GM20000 (cell line): ENCODE measurements around the gene VAT1.
"Not testable (repeated sequence)": the region's sequence is repeated elsewhere in the genome, so short reads cannot be mapped to it uniquely, and the experiment has no call there.

Experiments
- DNase-seq: peaks from one replicate; pipeline ENCODE4 v3.0.0; 2012; ENCODE audit warnings: low spot score
- TF ChIP-seq, protein P1 (sequence below): IDR thresholded peaks from 2 replicates; pipeline ENCODE4 v1.5.1; 2012; ENCODE audit warnings: mild to moderate bottlenecking, control low read depth; ENCODE audit errors: extremely low read depth, missing control alignments

The VAT1 gene

DNA sequence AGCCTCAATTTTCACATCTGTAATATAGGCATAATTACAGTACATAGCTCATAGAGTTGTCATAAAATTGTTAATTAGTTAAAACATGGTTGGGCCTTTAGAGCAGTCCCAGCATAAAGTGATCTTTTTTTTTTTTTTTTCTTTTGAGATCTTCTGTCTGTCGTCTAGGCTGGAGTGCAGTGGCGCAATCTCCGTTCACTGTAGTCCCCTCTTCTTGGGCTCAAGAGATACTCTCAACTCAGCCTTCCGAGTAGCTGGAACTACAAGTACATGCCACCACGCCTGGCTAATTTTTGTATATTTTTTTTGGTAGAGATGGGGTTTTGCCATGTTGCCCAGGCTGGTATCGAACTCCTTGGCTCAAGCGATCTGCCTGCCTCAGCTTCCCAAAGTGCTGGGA is 33.9 kb upstream of the VAT1 start:
- no peak for DNase-seq
- TF ChIP-seq, protein P1, sequence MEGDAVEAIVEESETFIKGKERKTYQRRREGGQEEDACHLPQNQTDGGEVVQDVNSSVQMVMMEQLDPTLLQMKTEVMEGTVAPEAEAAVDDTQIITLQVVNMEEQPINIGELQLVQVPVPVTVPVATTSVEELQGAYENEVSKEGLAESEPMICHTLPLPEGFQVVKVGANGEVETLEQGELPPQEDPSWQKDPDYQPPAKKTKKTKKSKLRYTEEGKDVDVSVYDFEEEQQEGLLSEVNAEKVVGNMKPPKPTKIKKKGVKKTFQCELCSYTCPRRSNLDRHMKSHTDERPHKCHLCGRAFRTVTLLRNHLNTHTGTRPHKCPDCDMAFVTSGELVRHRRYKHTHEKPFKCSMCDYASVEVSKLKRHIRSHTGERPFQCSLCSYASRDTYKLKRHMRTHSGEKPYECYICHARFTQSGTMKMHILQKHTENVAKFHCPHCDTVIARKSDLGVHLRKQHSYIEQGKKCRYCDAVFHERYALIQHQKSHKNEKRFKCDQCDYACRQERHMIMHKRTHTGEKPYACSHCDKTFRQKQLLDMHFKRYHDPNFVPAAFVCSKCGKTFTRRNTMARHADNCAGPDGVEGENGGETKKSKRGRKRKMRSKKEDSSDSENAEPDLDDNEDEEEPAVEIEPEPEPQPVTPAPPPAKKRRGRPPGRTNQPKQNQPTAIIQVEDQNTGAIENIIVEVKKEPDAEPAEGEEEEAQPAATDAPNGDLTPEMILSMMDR: no peak

DNA sequence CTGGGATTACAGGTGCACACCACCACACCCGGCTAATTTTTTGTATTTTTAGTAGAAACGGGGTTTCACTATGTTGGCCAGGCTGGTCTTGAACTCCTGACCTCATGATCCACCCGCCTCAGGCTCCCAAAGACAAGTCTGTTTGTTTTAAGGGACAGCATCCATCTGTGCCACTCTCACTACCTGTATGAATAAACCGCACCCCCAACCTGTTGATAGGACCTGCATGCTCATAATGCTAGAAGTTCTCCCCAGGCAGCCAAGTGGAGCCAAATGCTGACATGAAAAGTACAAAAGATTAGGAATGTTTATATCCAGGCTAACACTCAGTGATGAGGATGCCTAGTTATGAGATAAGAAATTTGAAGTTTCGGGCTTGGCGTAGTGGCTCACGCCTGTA is 30.8 kb upstream of the VAT1 start:
- DNase-seq: not testable (repeated sequence)

DNA sequence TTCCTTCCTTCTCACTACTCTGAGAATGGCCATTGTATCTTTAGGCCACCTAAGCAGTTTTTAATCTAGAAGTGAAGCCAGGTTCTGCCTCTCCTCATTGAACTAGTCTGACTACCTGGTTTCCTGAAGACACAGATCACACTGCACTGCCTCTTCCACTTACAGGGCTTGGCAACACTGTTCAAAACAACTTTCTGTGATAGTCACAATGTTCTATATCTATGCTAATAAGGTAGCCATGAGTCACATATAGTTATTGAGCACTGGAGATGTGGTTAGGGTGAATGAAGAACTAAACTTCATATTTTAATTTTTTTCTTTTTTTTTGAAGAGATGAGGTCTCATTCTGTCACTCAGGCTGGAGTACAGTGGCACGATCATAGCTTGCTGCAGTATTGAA is 29.8 kb upstream of the VAT1 start:
- no peak for DNase-seq
- TF ChIP-seq, protein P1: no peak

DNA sequence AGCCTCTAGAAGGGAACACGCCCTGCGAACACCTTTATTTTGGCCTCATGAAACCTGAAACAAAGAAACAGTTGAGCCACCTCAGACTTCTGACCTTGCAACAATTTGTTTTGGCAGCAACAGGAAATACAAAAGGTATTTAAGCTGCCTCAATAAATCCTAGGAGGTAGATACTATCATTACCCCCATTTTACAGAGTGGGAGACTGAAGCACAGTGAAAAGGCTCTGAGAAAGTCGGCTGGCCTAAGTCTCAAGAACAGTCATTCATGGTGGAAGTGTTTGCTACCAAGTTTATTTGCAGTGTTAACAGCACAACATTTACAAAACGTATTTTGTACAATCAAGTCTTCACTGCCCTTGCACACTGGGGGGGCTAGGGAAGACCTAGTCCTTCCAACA is 21.8 kb upstream of the VAT1 start:
- TF ChIP-seq, protein P1: no peak
- no peak for DNase-seq

DNA sequence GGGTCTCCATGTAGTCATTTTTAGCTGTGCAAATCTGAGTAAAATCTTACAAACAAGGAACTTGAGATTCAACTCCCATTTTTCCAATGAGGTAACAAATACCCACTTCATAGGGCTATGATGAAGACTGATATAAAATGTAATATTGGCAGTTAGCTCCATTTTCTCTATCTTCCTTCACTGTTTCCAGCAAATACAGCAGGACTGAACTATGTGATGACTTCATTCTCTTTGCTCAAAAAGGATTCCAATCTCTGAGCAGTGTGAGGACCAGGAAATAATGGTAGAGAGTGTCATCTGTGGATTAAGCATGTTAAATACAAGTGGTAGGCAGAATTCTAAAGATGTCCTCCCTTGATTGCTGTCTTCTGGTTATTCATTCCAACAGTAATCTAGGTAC is 21.1 kb upstream of the VAT1 start:
- DNase-seq: no peak
- TF ChIP-seq, protein P1: no peak

DNA sequence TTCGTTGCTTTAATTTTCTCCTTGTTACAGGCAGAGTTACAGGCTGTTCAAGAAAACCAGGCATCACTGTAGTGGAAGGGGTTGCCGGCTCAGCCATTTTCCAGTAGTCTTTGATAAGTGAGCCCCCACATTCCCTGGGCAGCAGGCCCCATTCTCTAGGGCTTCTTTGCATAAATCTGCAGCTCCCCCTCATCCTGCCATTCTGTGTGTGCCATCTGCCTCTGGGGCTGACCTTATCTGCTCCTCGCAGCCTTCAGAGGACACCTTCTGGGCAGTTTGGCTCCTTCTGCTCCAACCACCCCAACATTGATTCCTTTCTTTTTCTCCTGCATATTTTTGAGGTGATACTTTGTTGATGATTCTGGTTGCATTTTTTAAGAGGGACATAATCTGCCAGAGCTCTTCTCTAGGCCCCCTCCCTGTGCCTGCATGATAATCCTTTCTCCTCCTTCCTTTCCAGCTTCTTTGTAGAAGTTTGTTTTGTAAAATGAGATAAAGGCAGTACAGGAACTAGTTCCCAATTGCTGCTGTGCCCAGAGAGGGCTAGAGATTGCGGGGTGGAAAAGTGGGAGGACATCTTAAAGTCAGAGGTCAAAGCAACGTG is 19.9 kb upstream of the VAT1 start:
- TF ChIP-seq, protein P1: no peak
- no peak for DNase-seq

DNA sequence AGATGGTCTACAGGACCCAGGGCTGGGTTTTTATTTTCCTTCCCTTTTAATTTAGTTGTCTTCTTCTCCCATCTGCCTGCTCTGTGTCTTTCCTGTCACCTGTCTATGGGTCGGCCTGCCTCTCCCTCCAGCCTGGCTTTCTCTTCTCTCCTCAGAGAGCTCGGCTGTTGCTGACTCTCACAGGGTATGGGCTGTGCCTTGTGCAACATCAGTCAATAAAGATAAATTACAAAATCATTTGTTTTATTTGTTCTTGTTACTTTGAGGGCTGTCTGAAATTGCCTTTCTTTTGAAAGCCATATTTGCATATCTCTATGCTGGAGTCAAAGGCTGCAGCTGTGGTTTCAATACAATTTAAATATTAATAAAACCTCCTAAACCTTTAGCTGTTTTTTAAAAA is 18.5 kb upstream of the VAT1 start:
- TF ChIP-seq, protein P1: no peak
- DNase-seq: no peak

DNA sequence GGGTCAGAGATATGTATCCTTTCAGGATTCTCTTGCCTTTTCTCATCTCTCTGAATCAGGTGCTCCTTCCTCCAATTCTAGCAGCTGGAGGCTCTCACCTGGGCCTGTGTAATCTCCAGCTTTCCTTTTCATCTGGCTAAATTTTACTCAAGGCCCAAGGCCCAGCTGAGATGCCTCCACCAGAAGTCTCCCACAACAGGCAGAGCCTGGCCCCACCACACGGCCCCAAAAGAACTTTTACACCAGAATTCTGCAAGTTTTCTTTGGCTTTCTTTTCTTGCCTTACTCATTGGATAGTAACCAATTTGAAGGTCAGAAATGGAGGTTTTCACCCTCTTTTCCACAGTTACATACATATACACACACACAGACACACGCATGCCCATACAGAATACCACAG is 17.5 kb upstream of the VAT1 start:
- TF ChIP-seq, protein P1: no peak

More for the DNA sequence above, 17.5 kb upstream of the VAT1 start:
- DNase-seq: no peak
